Measurements from ENCODE around the gene NR2C1.

Gene NR2C1

GRCh38 chr12:95117178-95117599 lies 43.8 kb upstream of the NR2C1 start:
- Histone ChIP-seq H3F3A (ENCODE audit: insufficient read depth) (no peaks in the 10 kb centered on the region), H3K4me2 (ENCODE audit: low read depth, low read length, poor library complexity, severe bottlenecking) (no peak overlapping the region), H3K9me3 (ENCODE audit: insufficient read depth, low read length) (no peaks in the 10 kb centered on the region), H3K4me3 (ENCODE audit: insufficient read depth, low read length, poor library complexity, severe bottlenecking) (no peak overlapping the region), H3K27me3 (ENCODE audit: low read length) (no peaks in the 10 kb centered on the region), H3K79me2 (ENCODE audit: insufficient read depth, low read length) (no peaks in the 10 kb centered on the region), H3K27ac (ENCODE audit: low read depth, low read length) (no peak overlapping the region), H3K9ac (ENCODE audit: low read length) (no peak overlapping the region), H2AFZ (ENCODE audit: low read depth, low read length, severe bottlenecking) (no peak overlapping the region), H4K20me1 (ENCODE audit: low read depth, low read length) (no peaks in the 10 kb centered on the region), H3K36me3 (ENCODE audit: low read length) (no peaks in the 10 kb centered on the region), H3K9me2 (replicated peaks; ENCODE audit: insufficient read depth, low read length) (no peaks in the 10 kb centered on the region)
- TF ChIP-seq EZH2phosphoT487 (conservative IDR thresholded peaks at IDR 0.05; ENCODE audit: low read length) = no peak
- peak; percentile 55 for TF ChIP-seq CTCF (IDR thresholded peaks at IDR 0.05; ENCODE audit: insufficient read depth, low read length, poor library complexity, severe bottlenecking)

GRCh38 chr12:95116773-95117172 lies 43.4 kb upstream of the NR2C1 start:
- H3F3A ChIP-seq (ENCODE audit: insufficient read depth) = no peaks in the 10 kb centered on the region
- H3K9ac ChIP-seq (ENCODE audit: low read length) = no peak overlapping the region
- H3K79me2 ChIP-seq (ENCODE audit: insufficient read depth, low read length) = no peaks in the 10 kb centered on the region
- no peak overlapping the region for H3K27ac ChIP-seq (ENCODE audit: low read depth, low read length)
- H3K9me2 ChIP-seq (replicated peaks; ENCODE audit: insufficient read depth, low read length) = no peaks in the 10 kb centered on the region
- H2AFZ ChIP-seq (ENCODE audit: low read depth, low read length, severe bottlenecking) = no peak overlapping the region
- H3K9me3 ChIP-seq (ENCODE audit: insufficient read depth, low read length) = no peaks in the 10 kb centered on the region
- TF ChIP-seq EZH2phosphoT487 (conservative IDR thresholded peaks at IDR 0.05; ENCODE audit: low read length) (no peak), CTCF (IDR thresholded peaks at IDR 0.05; ENCODE audit: insufficient read depth, low read length, poor library complexity, severe bottlenecking) (no peak)
- H3K4me3 ChIP-seq (ENCODE audit: insufficient read depth, low read length, poor library complexity, severe bottlenecking) = no peak overlapping the region
- H3K27me3 ChIP-seq (ENCODE audit: low read length) = no peaks in the 10 kb centered on the region
- no peak overlapping the region for H3K4me2 ChIP-seq (ENCODE audit: low read depth, low read length, poor library complexity, severe bottlenecking)
- H3K36me3 ChIP-seq (ENCODE audit: low read length) = no peaks in the 10 kb centered on the region
- no peaks in the 10 kb centered on the region for H4K20me1 ChIP-seq (ENCODE audit: low read depth, low read length)

- no peaks in the 10 kb centered on the region for H3K79me2 ChIP-seq (ENCODE audit: insufficient read depth, low read length)
- no peaks in the 10 kb centered on the region for H3K27me3 ChIP-seq (ENCODE audit: low read length)
- no peak overlapping the region for H3K9ac ChIP-seq (ENCODE audit: low read length)
- no peak overlapping the region for H3K27ac ChIP-seq (ENCODE audit: low read depth, low read length)
- TF ChIP-seq CTCF (IDR thresholded peaks at IDR 0.05; ENCODE audit: insufficient read depth, low read length, poor library complexity, severe bottlenecking) = no peak
- no peak for TF ChIP-seq EZH2phosphoT487 (conservative IDR thresholded peaks at IDR 0.05; ENCODE audit: low read length)
- no peaks in the 10 kb centered on the region for H4K20me1 ChIP-seq (ENCODE audit: low read depth, low read length)
- H3K36me3 ChIP-seq (ENCODE audit: low read length) = no peaks in the 10 kb centered on the region
- no peaks in the 10 kb centered on the region for H3K9me3 ChIP-seq (ENCODE audit: insufficient read depth, low read length)
- H3F3A ChIP-seq (ENCODE audit: insufficient read depth) = no peaks in the 10 kb centered on the region
- H3K9me2 ChIP-seq (replicated peaks; ENCODE audit: insufficient read depth, low read length) = no peaks in the 10 kb centered on the region
- no peak overlapping the region for H3K4me3 ChIP-seq (ENCODE audit: insufficient read depth, low read length, poor library complexity, severe bottlenecking)
- no peak overlapping the region for H3K4me2 ChIP-seq (ENCODE audit: low read depth, low read length, poor library complexity, severe bottlenecking)
- H2AFZ ChIP-seq (ENCODE audit: low read depth, low read length, severe bottlenecking) = no peak overlapping the region
These were observed 42.9 kb upstream of the NR2C1 start for GRCh38 chr12:95116341-95116740.
